HepG2 (cell line): ENCODE results near the gene ABT1. TPM values are rescaled to one million over a fixed set of nuclear protein-coding genes. Genes with fewer than 3 reads are reported as not detected.

Experiments used
- ATAC-seq: fragments of 200-7000 bp; cut with Tn5 transposase; 3 replicates; pipeline ENCODE4 v1.9.1; 2020; ENCODE audit warnings: mild to moderate bottlenecking, moderate library complexity
- BruUV-seq: library from RNA; stranded (reverse); fragments of 400-500 nt; replicated peaks from 2 replicates; lab custom pipeline; 2021; lab: Mats Ljungman, UMichigan
- CTCF ChIA-PET: fragments of 300-600 bp; formaldehyde crosslinking; extraction: SDS; loops from one replicate; lab custom pipeline; 2021; ENCODE audit warnings: low total read pairs, inconsistent platforms, low intra/inter-chr PET ratio; lab: Yijun Ruan, JAX
- POLR2A ChIA-PET: fragments of 350-600 bp; sonication (Branson Sonifier 250); formaldehyde crosslinking; loops from one replicate; lab custom pipeline; 2020; ENCODE audit warnings: antibody characterized with exemption, inconsistent platforms; lab: Yijun Ruan, JAX
- DNase-seq: peaks from one replicate; pipeline ENCODE4 v3.0.0-alpha.2; 2015; ENCODE audit warnings: low spot score
- FAIRE-seq: peaks from 3 replicates; lab custom pipeline; 2011; peaks lifted over from hg19 to GRCh38; lab: Jason Lieb, UNC
- H2AFZ ChIP-seq: one replicate; pipeline ENCODE4 v1.6.1; 2011; ENCODE audit warnings: low read length, inconsistent platforms
- H3K27ac ChIP-seq: fragments of 300-600 bp; 3 replicates; pipeline ENCODE4 v1.8.0; 2011; ENCODE audit warnings: mixed run types, mild to moderate bottlenecking, mixed read lengths, low read length, inconsistent platforms; ENCODE audit not compliant: insufficient read depth; ENCODE audit errors: extremely low read length
- H3K27me3 ChIP-seq, 2 experiments: fragments of 200-600 bp in 1 of 2; 2 replicates in 1 of 2; 3 replicates in 1 of 2; pipeline versions ENCODE4 v1.6.0 to v1.8.0; 2011; ENCODE audit warnings: low read length in 2 of 2, mild to moderate bottlenecking in 2 of 2, moderate library complexity in 2 of 2, inconsistent platforms in 1 of 2; ENCODE audit not compliant: insufficient read depth in 2 of 2, control insufficient read depth in 1 of 2
- H3K36me3 ChIP-seq, 2 experiments: fragments of 200-600 bp in 1 of 2; replicated peaks in 1 of 2; 2 replicates in 1 of 2; 3 replicates in 1 of 2; pipeline versions ENCODE4 v1.5.1 to v1.8.0; 2011; ENCODE audit warnings: low read length in 2 of 2, inconsistent platforms in 1 of 2; ENCODE audit not compliant: insufficient read depth in 2 of 2, control insufficient read depth in 1 of 2
- H3K4me1 ChIP-seq: 2 replicates; pipeline ENCODE4 v1.5.1; 2012; ENCODE audit warnings: low read length, inconsistent platforms; ENCODE audit not compliant: insufficient read depth
- H3K4me2 ChIP-seq: 2 replicates; pipeline ENCODE4 v1.6.0; 2011; ENCODE audit warnings: low read depth, low read length, inconsistent platforms
- H3K4me3 ChIP-seq, 3 experiments: fragments of 200-600 bp in 1 of 3; sonication (generic), shearing (Covaris generic) in 1 of 3; replicated peaks in 1 of 3; 2 replicates each; pipeline ENCODE4 v1.5.1; 2011 to 2016; ENCODE audit warnings: low read length in 3 of 3, inconsistent platforms in 2 of 3, low read depth in 2 of 3, mild to moderate bottlenecking in 2 of 3, control low read depth in 1 of 3, mixed read lengths in 1 of 3; ENCODE audit not compliant: insufficient read depth in 1 of 3
- H3K79me2 ChIP-seq: one replicate; pipeline ENCODE4 v1.6.1; 2011; ENCODE audit warnings: low read length, inconsistent platforms; ENCODE audit not compliant: insufficient read depth
- H3K9ac ChIP-seq: 2 replicates; pipeline ENCODE4 v1.6.0; 2011; ENCODE audit warnings: mild to moderate bottlenecking, low read depth, low read length, inconsistent platforms; ENCODE audit not compliant: insufficient read depth
- H3K9me3 ChIP-seq: 2 replicates; pipeline ENCODE4 v1.5.1; 2012; ENCODE audit warnings: mild to moderate bottlenecking, low read length
- H4K20me1 ChIP-seq: 2 replicates; pipeline ENCODE4 v1.6.0; 2011; ENCODE audit warnings: inconsistent platforms, mild to moderate bottlenecking, low read length, moderate library complexity; ENCODE audit not compliant: insufficient read depth
- ARID2 ChIP-seq: sonication (generic); formaldehyde crosslinking; IDR thresholded peaks from 2 replicates; pipeline ENCODE4 v1.8.1; 2022; ENCODE audit warnings: mild to moderate bottlenecking, missing genetic modification reagents, borderline replicate concordance
- CBX1 ChIP-seq: IDR thresholded peaks from one replicate; pipeline ENCODE4 v1.6.1; 2016; ENCODE audit warnings: antibody characterized with exemption, low read depth
- CREB3 ChIP-seq: sonication (generic); formaldehyde crosslinking; IDR thresholded peaks from 2 replicates; pipeline ENCODE4 v1.5.0; 2020; ENCODE audit warnings: missing genetic modification reagents
- DNMT1 ChIP-seq: sonication (generic); formaldehyde crosslinking; IDR thresholded peaks from 2 replicates; pipeline ENCODE4 v1.5.1; 2020; ENCODE audit warnings: mild to moderate bottlenecking, missing genetic modification reagents
- ELF1 ChIP-seq: sonication (generic); formaldehyde crosslinking; IDR thresholded peaks from 2 replicates; pipeline ENCODE4 v1.4.0; 2020; ENCODE audit warnings: missing genetic modification reagents
- ERF ChIP-seq: IDR thresholded peaks from 2 replicates; pipeline ENCODE4 v1.6.1; 2018; ENCODE audit warnings: missing biosample characterization, missing genetic modification reagents
- FOSL2 ChIP-seq: sonication (generic); formaldehyde crosslinking; IDR thresholded peaks from 2 replicates; pipeline ENCODE4 v1.4.0; 2020; ENCODE audit warnings: missing genetic modification reagents
- GPN1 ChIP-seq: sonication (generic); formaldehyde crosslinking; IDR thresholded peaks from 2 replicates; pipeline ENCODE4 v1.5.1; 2020; ENCODE audit warnings: missing genetic modification reagents, borderline replicate concordance
- KLF16 ChIP-seq, 2 experiments: sonication (generic) in 1 of 2; formaldehyde crosslinking in 1 of 2; IDR thresholded peaks; 2 replicates each; pipeline versions ENCODE4 v1.6.1 to v1.8.0; 2016 to 2023; ENCODE audit warnings: missing genetic modification reagents in 2 of 2, missing compliant biosample characterization in 1 of 2
- MAF1 ChIP-seq: sonication (generic); formaldehyde crosslinking; IDR thresholded peaks from 2 replicates; pipeline ENCODE4 v1.5.0; 2020; ENCODE audit warnings: missing genetic modification reagents, borderline replicate concordance
- MED8 ChIP-seq: sonication (generic); formaldehyde crosslinking; IDR thresholded peaks from 2 replicates; pipeline ENCODE4 v1.8.1; 2023; ENCODE audit warnings: mild to moderate bottlenecking, missing genetic modification reagents; ENCODE audit not compliant: insufficient replicate concordance
- MXI1 ChIP-seq: IDR thresholded peaks from 3 replicates; pipeline ENCODE4 v1.6.1; 2012; ENCODE audit warnings: low read depth, low read length, inconsistent platforms, borderline replicate concordance
- MYC ChIP-seq: sonication (generic); formaldehyde crosslinking; IDR thresholded peaks from 2 replicates; pipeline ENCODE4 v1.9.0; 2021; ENCODE audit warnings: missing genetic modification reagents, borderline replicate concordance
- SATB2 ChIP-seq: sonication (generic); formaldehyde crosslinking; IDR thresholded peaks from 2 replicates; pipeline ENCODE4 v1.5.0; 2020; ENCODE audit warnings: missing genetic modification reagents
- SMARCC2 ChIP-seq: fragments of 450-650 bp; IDR thresholded peaks from 2 replicates; pipeline ENCODE4 v1.6.1; 2017; ENCODE audit warnings: antibody characterized with exemption, mild to moderate bottlenecking
- TOPORS ChIP-seq: sonication (generic); formaldehyde crosslinking; IDR thresholded peaks from 2 replicates; pipeline ENCODE4 v1.8.0; 2023; ENCODE audit warnings: mild to moderate bottlenecking, missing genetic modification reagents
- ZNF607 ChIP-seq: sonication (generic); formaldehyde crosslinking; IDR thresholded peaks from 2 replicates; pipeline ENCODE4 v1.5.1; 2020; ENCODE audit warnings: missing genetic modification reagents, mild to moderate bottlenecking, borderline replicate concordance
- ZNF816 ChIP-seq: sonication (generic); formaldehyde crosslinking; IDR thresholded peaks from 2 replicates; pipeline ENCODE4 v1.8.0; 2022; ENCODE audit warnings: missing genetic modification reagents, mild to moderate bottlenecking, borderline replicate concordance
- ZNF841 ChIP-seq: sonication (generic); formaldehyde crosslinking; IDR thresholded peaks from 2 replicates; pipeline ENCODE4 v1.8.1; 2023; ENCODE audit warnings: missing genetic modification reagents, borderline replicate concordance
- ZSCAN22 ChIP-seq: sonication (generic); formaldehyde crosslinking; IDR thresholded peaks from 2 replicates; pipeline ENCODE4 v1.4.0; 2020; ENCODE audit warnings: mild to moderate bottlenecking, missing genetic modification reagents
- WGBS: methylation state at CpG from one replicate; pipeline ENCODE4 v1.1.6; 2017; ENCODE audit warnings: low lambda C conversion rate; 5-methylcytosine and 5-hydroxymethylcytosine counted together
- in situ Hi-C: cut with HindIII; loops from 2 replicates; pipeline ENCODE4 v1.10.0; 2017; ENCODE audit warnings: low pct_unique_long_range_greater_than_20kb; ENCODE audit not compliant: extremely low pct_ligation_motif_present
- intact Hi-C: fragments of 100-400 bp; cut with micrococcal nuclease; formaldehyde crosslinking; loops from one replicate; pipeline ENCODE4 v1.10.0; 2022; ENCODE audit not compliant: unreplicated experiment
- polyA plus RNA-seq, 8 experiments: library from polyadenylated mRNA; depleted of rRNA in 3 of 8; stranded (reverse) in 7 of 8; unstranded in 1 of 8; fragments of >200 nt; fragmentation: Illumina TruSeq in 4 of 8; extraction: Trizol in 4 of 8; gene quantifications; 2 replicates each; pipeline versions ENCODE4 v1.2.1 to v1.2.3, GENCODE V29; 2011 to 2016; ENCODE audit warnings: low read depth in 4 of 8, missing spikeins in 1 of 8, mixed read lengths in 1 of 8; ENCODE audit not compliant: insufficient read depth in 1 of 8
- total RNA-seq, 5 experiments: library from RNA; depleted of rRNA; stranded (reverse); fragments of >200 nt; fragmentation: Illumina TruSeq; extraction: Trizol; gene quantifications; 2 replicates each; pipeline ENCODE4 v1.2.3, GENCODE V29; 2016; ENCODE audit warnings: low read depth in 1 of 5
- TF ChIP-seq, protein P1 (sequence below): sonication (generic); formaldehyde crosslinking; IDR thresholded peaks from 2 replicates; pipeline ENCODE4 v1.5.0; 2020; ENCODE audit warnings: missing genetic modification reagents, mild to moderate bottlenecking, borderline replicate concordance
- TF ChIP-seq, protein P2 (sequence below): sonication (generic); formaldehyde crosslinking; conservative IDR thresholded peaks from 2 replicates; pipeline ENCODE4 v1.8.0; 2022; ENCODE audit warnings: low read depth, missing genetic modification reagents

ABT1 gene
- total and polyA plus RNA-seq, 2 of the 13 experiments (the other 11 are each of a cell fraction or from before 2014, with no cell fraction given) = 38.4 TPM

GRCh38 chr6:26554697-26555504 is 41.9 kb upstream of the ABT1 start:
- peak overlapping the region; percentile 89 for H3K4me2 ChIP-seq
- H3K4me1 ChIP-seq = peaks cover 51% of the 10 kb centered on the region
- H4K20me1 ChIP-seq = no peaks in the 10 kb centered on the region
- intact Hi-C loops = loop anchor here (1.0 to 10.0 kb wide), 4 partner anchors 13 to 920 kb away; partner anchors contain the start of gene ZNF184
- H3K27me3 ChIP-seq = no peaks in the 10 kb centered on the region; a peak in 1 of 5 replicates
- peak overlapping the region; percentile 91 for H2AFZ ChIP-seq
- no peaks in the 10 kb centered on the region for H3K36me3 ChIP-seq
- in situ Hi-C loops = loop anchor here (5.0 kb wide), 1 partner anchor 223 kb away; no protein-coding TSS in a partner anchor
- no peak for FAIRE-seq
- ChIA-PET CTCF (no interaction called here), POLR2A (interaction anchor here (0.9 to 5.7 kb wide), 5 partner anchors 11 to 224 kb away, joined by 3 to 68 read pairs (median 6); partner anchors contain the start of gene HMGN4)
- H3K27ac ChIP-seq = peak overlapping the region; percentile 35
- ATAC-seq = no peak
- DNase-seq = peak; percentile 69
- WGBS = 4% methylated on average over 27 of the region's 27 CpGs
- no TSS peak for BruUV-seq
- H3K9ac ChIP-seq = peak overlapping the region; percentile 70
- no peaks in the 10 kb centered on the region for H3K9me3 ChIP-seq
- no peaks in the 10 kb centered on the region for H3K79me2 ChIP-seq
- peak overlapping the region; percentile 77 to 81 (median 80) for H3K4me3 ChIP-seq
- no peak for TF ChIP-seq ZNF607 (CRISPR knock-in tag)
- TF ChIP-seq ZNF841 (CRISPR knock-in tag) = no peak
- TF ChIP-seq SATB2 (CRISPR knock-in tag) = no peak
- TF ChIP-seq CREB3 = no peak
- TF ChIP-seq, protein P1, sequence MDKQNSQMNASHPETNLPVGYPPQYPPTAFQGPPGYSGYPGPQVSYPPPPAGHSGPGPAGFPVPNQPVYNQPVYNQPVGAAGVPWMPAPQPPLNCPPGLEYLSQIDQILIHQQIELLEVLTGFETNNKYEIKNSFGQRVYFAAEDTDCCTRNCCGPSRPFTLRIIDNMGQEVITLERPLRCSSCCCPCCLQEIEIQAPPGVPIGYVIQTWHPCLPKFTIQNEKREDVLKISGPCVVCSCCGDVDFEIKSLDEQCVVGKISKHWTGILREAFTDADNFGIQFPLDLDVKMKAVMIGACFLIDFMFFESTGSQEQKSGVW (CRISPR knock-in tag) = no peak
- TF ChIP-seq KLF16 (CRISPR knock-in tag; IDR thresholded peaks at IDR 0.05) = peak in 1 of 2 experiments; percentile 62; a peak in 1 of 4 replicates
- TF ChIP-seq MED8 (CRISPR knock-in tag) = no peak
- TF ChIP-seq FOSL2 (CRISPR knock-in tag) = no peak
- no peak for TF ChIP-seq GPN1
- no peak for TF ChIP-seq SMARCC2
- TF ChIP-seq MAF1 (CRISPR knock-in tag) = no peak
- TF ChIP-seq ZNF816 (CRISPR knock-in tag) = 0 out of 2 replicates have a peak, but pooled peaks have one; percentile 44
- TF ChIP-seq ELF1 = no peak
- no peak; the same call in 1 of the 2 replicates for TF ChIP-seq ZSCAN22 (CRISPR knock-in tag)
- 0 out of 2 replicates have a peak, but pooled peaks have one; percentile 30 for TF ChIP-seq MYC (CRISPR knock-in tag)
- TF ChIP-seq ARID2 = no peak
- TF ChIP-seq MXI1 = no peak
- no peak for TF ChIP-seq TOPORS (CRISPR knock-in tag)
- TF ChIP-seq, protein P2, sequence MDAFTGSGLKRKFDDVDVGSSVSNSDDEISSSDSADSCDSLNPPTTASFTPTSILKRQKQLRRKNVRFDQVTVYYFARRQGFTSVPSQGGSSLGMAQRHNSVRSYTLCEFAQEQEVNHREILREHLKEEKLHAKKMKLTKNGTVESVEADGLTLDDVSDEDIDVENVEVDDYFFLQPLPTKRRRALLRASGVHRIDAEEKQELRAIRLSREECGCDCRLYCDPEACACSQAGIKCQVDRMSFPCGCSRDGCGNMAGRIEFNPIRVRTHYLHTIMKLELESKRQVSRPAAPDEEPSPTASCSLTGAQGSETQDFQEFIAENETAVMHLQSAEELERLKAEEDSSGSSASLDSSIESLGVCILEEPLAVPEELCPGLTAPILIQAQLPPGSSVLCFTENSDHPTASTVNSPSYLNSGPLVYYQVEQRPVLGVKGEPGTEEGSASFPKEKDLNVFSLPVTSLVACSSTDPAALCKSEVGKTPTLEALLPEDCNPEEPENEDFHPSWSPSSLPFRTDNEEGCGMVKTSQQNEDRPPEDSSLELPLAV (CRISPR knock-in tag) = no peak
- no peak for TF ChIP-seq DNMT1 (CRISPR knock-in tag)
- TF ChIP-seq ERF = peak; percentile 39; the same call in 1 of the 2 replicates
- no peak for TF ChIP-seq CBX1
